KG1 (cell line): ENCODE measurements around the gene MPIG6B.

Experiments
- DNase-seq: peaks from one replicate; lab custom pipeline; 2025; lab: John Stamatoyannopoulos, UW

Gene MPIG6B, protein sequence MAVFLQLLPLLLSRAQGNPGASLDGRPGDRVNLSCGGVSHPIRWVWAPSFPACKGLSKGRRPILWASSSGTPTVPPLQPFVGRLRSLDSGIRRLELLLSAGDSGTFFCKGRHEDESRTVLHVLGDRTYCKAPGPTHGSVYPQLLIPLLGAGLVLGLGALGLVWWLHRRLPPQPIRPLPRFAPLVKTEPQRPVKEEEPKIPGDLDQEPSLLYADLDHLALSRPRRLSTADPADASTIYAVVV

DNA sequence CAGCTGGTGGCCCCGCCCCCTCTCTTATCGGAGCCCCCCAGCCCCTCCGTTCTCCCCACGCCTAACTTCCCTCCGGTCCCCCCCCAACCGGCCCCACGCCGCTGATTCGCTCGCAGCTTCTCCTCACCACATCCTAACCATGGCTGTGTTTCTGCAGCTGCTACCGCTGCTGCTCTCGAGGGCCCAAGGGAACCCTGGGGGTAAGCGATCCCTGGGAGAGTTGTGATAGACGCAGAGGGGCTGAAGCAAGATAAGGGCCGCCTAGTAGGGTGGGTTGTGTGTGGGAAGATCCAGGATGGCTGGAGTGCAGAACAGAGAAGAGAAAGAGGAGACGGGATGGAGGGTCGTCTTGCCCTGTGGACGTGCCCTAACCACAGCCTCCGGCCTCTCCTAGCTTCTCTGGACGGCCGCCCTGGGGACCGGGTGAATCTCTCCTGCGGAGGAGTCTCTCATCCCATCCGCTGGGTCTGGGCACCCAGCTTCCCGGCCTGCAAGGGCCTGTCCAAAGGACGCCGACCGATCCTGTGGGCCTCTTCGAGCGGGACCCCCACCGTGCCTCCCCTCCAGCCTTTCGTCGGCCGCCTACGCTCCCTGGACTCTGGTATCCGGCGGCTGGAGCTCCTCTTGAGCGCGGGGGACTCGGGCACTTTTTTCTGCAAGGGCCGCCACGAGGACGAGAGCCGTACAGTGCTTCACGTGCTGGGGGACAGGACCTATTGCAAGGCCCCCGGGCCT is at the start of gene MPIG6B:
TSS of gene MPIG6B (plus strand) at position 129 of the 735 bp plus-strand sequence. CDS start at position 140, 11 bp downstream.
- no peak for DNase-seq

DNA sequence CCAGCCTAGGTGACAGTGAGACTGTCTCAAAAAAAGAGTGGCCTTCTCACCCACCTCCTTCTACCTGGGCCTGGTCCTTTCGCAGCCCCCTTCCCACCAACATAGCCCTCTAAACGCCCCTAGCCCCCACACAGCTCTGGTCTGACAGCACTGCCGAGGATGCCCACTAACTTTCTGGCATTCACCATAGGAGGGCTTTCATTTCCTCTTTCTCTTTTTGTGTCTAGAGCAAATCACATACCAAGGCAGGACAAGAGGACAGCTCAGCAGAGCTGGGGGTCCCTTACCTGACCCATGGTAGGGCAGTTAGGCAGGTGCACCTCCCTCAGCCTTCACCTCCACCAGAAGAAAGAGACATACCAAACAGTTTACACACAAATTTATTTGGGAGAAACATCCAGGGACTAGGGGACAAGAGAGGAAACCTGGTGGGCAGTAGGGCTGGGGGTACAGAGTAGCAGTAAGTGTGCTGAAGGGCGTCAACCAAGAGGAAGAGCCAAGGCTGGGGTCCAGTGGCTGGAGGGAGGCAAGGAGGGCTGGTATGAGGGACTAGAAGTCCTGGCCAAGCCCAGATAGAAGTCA is 46.8 kb upstream of the MPIG6B start:
- no peak for DNase-seq

DNA sequence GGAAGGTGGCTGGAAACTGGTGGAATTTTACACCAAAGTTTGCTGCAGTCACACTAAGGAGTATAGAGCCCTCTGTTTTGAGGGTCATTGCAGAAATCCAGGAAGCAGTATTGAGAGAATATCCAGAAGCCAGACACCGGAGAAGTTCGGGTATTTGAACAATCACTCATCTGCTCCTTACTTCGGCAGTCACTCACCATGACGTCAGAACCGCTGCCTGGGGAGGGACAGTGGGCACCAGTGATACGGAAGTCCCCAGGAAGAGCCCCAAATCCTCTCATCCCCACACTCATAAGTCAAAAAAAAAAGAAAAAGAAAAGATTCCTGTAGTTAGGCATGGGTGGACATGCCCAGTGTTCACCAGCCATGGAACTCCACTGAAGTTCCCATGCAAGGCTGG is 46.3 kb upstream of the MPIG6B start:
- no peak for DNase-seq

DNA sequence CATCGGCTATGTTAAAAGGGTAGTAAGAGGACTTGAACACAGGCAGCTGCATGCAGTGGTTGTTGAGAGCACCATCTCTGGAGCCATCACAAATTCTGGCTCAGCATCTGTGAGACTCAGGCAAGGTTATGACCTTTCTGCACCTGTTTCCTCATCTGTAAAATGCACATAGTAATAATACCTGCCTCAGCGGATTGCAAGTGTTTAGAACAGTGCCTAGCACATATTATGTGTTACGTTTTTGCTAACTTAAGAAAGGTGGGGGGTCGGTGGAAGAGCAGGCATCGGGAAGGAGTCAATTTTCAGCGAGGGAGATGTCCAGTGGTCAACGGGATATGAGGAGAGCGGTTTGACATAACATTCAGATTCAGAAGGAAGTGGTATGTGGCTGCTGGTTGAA is 45.2 kb upstream of the MPIG6B start:
- no peak for DNase-seq

DNA sequence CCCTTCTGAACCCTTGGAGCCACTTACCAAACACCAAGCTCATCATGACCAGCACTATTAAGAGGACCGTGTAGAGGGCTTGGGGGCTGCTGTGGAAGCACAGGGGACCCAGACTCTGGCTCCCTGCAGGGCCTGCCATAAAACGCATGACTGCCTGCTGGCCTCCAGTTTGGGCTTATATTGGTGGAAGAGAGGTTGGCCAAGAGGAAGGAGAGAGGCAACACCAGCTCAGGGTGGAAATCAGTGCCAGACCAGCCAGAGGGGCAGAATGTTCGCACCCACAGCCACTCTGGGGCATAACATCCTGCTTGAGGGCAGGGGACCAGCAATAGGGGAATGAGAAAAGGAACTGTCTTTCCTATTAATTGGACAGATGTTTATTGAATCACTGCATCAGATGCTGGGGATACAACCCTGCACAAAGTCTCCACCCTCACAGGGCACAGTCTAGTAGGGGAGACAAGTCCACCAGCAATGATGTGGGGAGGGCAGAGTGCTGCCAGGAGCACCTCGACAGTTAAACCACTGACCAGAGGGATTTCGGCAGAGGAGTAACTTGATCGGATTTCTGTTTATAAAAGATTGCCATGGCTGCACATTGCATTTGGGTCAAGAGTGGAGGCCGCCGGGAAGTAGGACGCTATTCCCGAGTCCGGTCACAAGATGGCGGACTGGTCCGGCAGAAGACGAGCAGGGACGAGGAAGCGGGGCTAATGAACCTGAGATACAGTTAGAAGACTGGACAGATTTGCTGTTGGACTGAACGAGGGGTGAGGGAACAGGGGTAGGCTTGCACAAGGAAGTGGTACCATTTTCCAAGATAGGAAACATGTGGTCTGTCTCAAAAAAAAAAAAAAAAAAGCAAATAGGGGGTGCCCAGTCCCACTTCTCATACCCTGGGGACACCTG is 42.7 kb upstream of the MPIG6B start, which contains the start of gene LY6G5C:
TSS of gene LY6G5C (minus strand) at position 842 of the 909 bp plus-strand sequence. CDS start at position 148, 694 bp downstream.
- peak; percentile 58 for DNase-seq

DNA sequence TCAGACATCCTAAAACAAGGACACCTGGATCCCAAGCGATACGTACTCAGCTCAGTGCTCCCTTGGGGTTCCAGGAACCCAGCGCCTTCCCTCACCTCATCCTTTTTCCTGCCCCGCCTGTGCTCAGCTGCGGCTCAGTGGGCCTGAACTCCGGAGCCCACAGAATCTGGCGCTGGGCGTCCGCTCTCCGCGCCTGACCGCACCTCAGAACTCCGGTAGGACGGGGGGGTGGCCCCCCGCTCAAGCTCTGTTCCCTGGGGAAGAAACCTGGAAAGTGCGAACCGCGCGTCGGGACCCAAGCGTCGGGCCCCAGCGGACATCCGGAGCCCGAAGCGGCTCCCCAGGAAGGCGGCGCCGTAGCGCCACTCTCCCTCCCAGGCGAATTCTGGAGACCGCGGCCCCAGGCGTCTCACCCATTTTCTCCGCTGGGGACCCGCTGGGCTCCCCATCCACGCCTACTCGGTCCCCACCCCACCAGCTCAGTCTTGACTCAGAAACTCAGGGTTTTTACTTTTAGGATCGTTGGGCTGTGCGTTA is 42.0 kb upstream of the MPIG6B start:
- DNase-seq: no peak

DNA sequence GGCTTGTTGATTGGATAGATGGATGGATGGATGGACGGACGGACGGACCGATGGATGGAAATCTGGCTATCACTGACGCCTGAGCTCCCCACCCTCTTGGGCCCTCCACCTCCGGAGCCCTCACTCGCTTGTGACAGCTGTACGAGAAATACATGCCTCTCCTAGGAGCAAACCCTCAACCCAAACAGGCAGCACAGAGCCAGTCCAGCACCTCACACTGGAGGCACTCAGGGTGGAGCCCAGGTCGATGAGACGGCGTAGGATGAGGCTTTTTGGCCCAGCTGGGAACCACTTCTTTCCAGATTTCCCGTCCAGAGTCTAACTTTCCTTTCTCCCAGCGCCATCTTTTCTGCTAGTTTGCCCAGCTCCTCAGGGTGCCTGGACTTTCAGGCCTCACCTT is 39.6 kb upstream of the MPIG6B start:
- no peak for DNase-seq

DNA sequence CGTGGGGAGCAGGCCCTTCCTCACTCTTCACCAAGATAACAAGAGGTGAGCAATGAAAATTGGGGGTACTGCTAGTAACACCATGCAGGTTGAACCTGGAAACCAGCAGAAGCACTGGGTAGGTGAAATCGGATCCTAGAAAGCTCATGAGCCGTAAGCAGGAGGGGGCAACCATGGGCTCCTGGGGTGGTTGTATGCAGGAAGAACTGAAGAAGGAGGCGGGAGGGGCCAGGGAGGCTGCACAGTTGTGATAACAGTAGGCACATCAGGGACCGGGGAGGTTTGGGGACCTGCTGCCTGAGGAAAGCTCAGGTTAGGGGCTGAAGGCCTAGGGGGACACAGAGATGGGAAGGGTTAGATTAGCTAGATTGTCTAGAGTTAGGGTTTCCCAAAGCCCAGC is 36.7 kb upstream of the MPIG6B start:
- DNase-seq: no peak

DNA sequence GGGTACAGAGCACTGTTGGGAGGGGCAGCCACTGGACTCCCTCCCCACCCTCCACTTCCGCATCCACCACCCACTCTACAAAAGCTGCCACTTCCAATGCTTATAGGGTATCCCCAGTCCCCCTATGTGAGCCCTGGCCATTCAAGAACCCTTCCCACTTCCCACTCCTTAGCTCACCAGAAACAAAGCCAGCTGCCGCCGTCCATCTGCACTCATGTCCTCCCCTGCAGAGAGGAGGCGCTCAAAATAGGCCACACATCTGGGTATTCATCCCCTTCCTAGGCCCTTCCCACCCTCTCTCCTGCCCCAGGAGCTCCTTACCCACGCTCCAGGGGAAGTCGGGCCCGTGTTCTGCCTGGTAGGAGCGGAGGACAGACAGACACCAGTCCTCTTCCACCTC is 35.9 kb upstream of the MPIG6B start:
- no peak for DNase-seq

DNA sequence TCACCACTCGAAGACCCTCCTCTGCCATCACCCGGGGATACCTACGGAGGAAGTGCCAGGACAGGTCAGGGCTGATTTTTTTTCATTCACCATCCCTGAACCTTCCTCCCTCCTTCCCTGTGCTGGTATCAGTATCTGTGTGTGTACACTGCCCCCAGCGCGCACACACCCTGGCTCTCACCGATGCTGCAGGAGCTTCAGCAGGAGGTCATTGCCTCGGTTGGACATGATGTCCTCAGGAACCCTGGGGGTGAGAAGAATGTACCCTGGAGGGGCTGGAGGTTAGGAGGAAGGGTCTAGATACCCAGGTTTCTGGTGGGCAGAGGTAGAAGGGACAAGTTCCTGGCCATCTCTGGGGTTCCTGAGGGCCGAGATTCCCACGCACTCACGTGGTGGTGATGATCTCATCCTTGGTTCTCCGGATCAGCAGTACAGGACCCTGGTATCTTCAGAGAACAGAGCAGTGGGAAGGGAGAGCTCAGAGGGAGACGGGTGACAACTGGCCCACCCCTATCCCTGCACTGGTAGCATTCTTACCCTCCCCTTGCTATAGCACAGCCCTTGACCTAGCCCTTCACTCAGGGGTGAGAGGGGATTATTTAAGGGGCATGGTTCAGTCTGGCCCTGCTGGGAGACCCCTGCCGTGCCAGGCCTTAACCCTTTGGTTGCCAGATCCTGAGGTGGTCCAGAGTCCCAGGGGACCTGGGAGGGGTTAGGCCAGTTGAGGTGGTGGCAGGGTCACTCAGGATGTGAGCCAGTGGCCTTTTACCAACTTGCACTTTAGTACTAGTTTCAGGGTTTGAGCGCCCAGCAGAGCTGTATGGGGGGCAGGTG is 35.1 kb upstream of the MPIG6B start:
- DNase-seq: no peak

DNA sequence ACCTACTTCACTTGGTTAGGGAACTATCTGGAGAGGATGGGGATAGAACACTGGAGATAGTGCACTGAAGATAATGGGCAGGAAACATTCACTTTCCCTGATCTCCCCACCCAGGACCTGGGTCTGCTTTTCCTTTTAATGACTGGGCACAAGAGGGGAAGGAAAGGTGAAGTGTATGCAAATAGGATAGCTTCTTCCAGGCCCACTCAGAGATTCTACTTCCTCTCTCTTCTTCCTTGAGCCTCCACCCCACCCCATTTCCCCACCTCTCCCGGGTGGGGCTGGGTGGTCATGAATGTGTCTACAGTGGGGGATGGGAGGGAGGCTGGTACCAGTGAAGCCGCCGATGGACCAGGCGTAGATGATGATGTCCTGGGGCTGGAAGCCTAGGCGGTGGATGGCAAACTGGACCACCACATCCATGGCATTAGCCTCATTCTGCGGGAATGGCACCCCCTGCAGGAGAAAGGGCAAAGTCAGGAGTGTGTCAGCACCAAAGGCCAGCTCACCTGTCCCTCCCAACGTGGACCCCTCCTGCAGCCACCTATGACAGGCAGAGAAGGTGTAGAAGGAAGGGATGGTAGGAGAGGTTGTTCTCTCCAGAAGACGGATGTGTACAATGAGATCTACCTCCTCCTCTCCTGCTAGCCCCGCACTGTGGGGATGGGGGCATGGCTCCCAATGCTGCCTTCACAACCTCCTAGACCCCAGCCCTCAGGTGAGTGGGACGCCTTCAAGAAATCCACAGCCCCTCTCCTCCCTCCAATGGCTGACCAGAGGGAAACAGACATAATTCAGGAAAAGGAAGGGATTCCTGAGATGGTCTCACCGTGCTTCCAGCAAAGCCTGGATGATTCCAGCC is 33.7 kb upstream of the MPIG6B start:
- no peak for DNase-seq

DNA sequence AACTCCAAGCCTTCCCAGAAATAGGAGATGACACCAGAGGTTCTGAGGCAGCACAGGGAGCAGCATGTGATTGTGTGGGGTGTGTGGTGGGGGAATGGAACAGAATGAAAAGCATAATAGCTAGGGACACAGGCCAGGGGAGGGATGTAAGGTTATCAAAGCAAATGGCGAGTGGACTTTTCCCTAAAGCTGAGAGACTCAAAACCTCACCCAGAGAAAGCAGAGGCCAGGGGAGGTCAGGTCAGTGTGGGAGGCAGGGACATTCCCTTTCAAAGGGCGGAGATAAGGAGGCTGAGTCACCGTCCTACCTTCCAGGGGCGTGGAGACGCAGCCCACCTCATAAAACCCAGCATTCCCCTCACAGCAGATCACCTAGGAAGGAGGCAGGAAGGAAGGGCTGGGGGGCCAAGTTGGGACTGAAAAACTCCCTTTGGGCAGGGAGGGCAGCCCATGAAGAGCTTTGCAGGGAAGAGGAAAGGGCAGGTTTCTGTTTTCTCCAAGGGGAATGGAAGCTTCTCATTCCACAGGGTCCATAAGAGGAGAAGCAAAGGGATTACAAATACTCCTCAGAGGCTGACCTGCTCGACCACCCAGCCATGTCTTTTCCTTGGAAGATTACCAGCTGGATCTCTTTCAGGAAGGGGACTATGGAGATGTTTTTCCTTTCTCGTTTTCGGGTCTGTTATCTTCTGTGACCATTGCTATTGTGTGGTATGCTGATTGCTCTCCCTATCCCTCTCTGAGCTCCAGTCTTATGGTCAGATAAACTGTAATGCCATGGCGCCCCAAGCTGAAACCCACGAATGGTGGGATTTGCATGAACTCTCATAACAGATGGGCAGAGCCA is 32.7 kb upstream of the MPIG6B start:
- no peak for DNase-seq

DNA sequence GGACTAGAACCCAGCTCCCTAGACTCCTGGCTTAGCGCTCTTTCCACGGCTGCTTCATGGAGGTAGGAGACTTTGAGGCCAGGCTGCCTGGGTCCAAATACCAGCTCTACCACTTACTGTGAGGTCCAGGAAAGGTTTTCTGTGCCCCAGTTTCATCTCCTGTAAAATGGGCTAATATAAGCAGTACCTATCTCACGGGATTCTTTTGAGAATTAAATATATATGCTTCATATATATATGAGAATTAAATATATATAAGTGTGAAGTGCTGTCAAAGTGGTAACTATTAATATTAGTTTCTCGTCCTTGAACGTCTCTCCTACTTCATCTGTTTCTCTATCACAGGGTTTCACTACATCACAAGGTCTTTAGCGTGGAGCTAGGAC is 32.1 kb upstream of the MPIG6B start:
- DNase-seq: no peak

DNA sequence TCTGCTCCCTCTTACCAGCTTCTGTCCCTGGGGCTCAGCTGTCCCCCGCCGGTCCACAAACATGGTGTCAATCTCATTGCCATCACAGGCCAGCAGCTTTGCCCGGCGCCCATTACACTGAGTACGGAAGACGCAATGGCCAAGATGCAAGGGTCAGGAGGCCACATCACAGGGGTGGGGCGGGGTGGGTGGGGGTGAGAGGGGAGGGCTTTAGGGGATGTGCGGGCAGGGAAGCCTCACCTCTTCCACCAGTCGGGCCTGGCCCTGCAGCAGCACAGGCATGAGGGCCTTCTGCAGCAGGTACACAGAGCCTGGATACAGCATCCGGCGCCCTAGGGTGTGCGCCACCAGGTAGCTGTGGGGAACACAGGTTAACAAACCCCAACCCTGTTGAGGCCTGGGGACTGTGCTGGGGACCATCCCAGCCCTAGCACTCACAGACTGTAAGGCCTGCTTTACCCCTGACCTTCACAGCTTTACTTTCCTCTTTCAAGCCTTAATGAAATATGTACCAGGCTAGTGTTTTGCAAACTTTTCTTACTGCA is 31.5 kb upstream of the MPIG6B start:
- DNase-seq: no peak

DNA sequence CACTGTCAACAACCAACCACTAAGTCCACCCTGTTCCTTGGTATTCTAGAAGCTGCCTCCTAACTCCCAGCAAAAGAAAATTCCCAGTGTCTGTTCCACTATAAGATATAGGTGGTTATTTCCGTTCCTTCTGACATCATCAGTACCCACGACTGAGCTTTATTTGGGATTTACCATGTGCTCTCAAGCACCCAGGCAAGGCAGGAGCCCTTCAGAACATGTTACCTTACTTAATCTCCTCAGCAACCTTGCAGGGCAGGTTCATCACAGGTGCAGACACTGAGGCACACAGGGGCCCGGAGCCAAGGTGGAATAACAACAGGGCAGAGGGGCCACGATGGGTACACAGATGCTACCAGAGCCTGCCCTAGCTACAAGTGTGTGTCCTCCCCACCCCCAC is 30.8 kb upstream of the MPIG6B start:
- DNase-seq: no peak

DNA sequence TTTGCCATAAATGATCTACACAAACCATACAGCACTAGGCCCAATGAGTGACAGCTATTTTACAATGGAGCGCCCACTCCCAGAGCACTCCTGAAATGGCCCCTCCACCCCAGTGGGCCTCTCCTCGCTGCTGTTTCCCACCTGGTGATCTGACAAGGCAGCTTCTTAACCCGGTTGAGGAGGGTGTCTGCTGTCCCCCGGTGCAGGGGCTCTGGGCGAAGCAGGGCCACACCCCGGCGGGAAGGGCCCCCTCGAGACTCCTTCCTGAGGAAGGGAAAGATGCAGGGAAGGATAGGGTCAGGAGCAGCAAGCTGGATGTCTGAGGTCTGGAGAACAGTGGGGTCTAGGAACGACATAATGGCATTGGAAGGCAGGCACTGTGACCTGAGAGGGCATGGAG is 30.3 kb upstream of the MPIG6B start:
- no peak for DNase-seq

DNA sequence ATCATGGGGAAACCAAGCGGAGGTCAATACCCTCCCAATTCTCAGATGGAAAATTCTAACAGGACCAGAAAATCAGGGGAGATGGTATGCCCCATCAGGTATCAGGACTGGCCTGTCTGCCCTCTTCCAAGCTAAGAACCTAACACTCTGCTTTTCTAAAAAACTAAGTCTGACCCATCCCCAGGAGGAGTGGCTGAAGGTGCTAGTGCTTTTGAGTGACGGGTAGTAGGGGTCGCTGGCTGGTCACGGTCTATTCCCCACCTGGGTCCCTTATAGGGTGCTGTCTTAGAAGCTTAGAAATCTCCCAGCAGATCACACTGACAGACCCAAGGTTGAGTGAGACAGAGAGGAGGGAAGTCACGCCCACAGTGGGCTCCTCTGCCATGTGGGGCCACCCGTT is 29.6 kb upstream of the MPIG6B start:
- DNase-seq: no peak

DNA sequence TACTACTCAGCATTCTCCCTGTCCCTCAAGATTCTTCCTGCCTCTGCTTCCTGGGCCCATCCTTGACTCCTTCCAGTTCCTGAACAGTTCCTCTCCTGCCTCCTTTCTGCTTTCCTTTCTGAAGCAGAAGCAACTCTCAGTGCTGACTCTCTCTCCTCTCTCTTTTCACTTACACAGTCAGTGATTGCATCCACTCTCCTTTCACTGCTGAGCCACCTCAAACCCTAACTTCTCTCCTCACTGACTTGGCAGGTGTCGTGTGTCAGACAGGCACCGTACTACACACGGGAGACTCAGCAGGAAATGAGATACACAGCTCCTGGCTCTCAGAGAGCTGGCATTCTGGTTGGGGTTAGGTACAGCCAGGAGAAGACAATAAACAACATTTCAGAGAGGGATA is 25.6 kb upstream of the MPIG6B start:
- DNase-seq: no peak
